A673 (cell line): ENCODE results near the gene SORL1.

Experiments used
- CTCF ChIP-seq: fragments of 300-800, 200-600 bp; sonication (generic); conservative IDR thresholded peaks from 2 replicates; pipeline ENCODE4 v1.5.1; 2017; ENCODE audit warnings: low read depth, mild to moderate bottlenecking, antibody characterized with exemption, low read length, moderate library complexity, mixed read lengths
- EZH2 ChIP-seq: fragments of 200-600 bp; sonication (generic); IDR thresholded peaks from 2 replicates; pipeline ENCODE4 v1.6.1; 2017; ENCODE audit warnings: borderline replicate concordance, low read depth, mild to moderate bottlenecking, mixed read lengths, antibody characterized with exemption, low read length; ENCODE audit not compliant: poor library complexity, severe bottlenecking

GRCh38 chr11:121522043-121522941 lies 70.2 kb downstream of the SORL1 start:
- TF ChIP-seq CTCF (no peak), EZH2 (no peak)
